BE2C (cell line): ENCODE measurements around the gene ASB5.

ENCODE experiments used
- DNase-seq: peaks from one replicate; pipeline ENCODE4 v3.0.0-alpha.2; 2020
- H3K27me3 ChIP-seq: fragments of 250-450 bp; sonication (Bioruptor Pico); 2 replicates; pipeline ENCODE4 v1.5.1; 2020; ENCODE audit warnings: mild to moderate bottlenecking
- H3K36me3 ChIP-seq: fragments of 250-450 bp; sonication (Bioruptor Pico); 2 replicates; pipeline ENCODE4 v1.5.1; 2020; ENCODE audit warnings: mild to moderate bottlenecking
- H3K4me1 ChIP-seq: fragments of 250-450 bp; sonication (Bioruptor Pico); 2 replicates; pipeline ENCODE4 v1.5.1; 2020
- H3K4me3 ChIP-seq: 2 replicates; pipeline ENCODE4 v1.5.1; 2011; ENCODE audit warnings: low read depth, low read length
- H3K9me3 ChIP-seq: fragments of 250-450 bp; sonication (Bioruptor Pico); 2 replicates; pipeline ENCODE4 v1.5.1; 2020
- CTCF ChIP-seq: IDR thresholded peaks from 2 replicates; pipeline ENCODE4 v1.5.1; 2012; ENCODE audit warnings: mild to moderate bottlenecking, low read depth, low read length

ASB5 gene

GRCh38 chr4:176241703-176242102 is 27.3 kb downstream of the ASB5 start:
- no peak for TF ChIP-seq CTCF
- no peaks in the 10 kb centered on the region for H3K27me3 ChIP-seq
- H3K4me3 ChIP-seq: no peak overlapping the region
- no peaks in the 10 kb centered on the region for H3K4me1 ChIP-seq
- DNase-seq: no peak
- H3K36me3 ChIP-seq: no peaks in the 10 kb centered on the region
- H3K9me3 ChIP-seq: no peaks in the 10 kb centered on the region

DNA sequence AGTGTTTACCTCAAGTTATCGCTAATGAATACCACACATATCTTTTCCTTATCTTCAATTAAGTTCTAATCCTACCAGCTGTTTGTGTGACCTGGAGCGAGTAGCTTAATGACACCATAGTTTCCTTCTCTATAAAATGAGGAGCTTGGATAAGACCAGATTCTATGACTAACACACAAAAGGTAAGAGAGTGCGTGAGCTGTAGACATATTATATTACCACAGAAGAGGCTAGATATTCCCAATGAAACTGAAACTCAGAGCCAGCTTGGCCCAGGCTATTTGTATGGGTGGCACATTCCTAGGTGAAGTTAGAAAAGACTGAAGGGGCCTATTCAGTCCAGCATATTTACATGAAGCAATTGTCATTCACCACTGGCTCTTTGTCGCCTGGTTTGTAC is 30.2 kb downstream of the ASB5 start:
- no peak for TF ChIP-seq CTCF

DNA sequence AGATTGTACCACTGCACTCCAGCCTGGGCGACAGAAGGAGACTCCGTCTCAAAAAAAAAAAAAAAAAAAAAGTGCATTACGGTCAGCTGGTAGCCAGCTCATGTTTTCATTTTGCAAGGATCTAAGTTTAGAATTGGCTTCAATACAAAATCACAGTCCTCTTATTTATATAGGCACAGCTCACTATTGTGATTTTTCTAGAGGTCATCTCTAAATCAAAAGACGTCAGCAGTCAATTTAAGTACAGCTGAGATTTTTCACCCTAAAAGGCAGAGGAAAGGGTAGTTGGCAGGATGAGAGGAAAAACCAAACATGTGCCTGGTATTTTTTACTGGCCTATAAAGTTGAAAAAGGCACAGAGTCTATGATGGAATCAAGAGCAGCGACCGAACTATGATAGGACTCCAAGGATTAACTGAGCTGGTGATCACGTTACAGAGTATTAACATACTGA is 30.8 kb downstream of the ASB5 start:
- H3K4me3 ChIP-seq: no peak overlapping the region
- DNase-seq: no peak
- H3K9me3 ChIP-seq: no peaks in the 10 kb centered on the region
- no peaks in the 10 kb centered on the region for H3K36me3 ChIP-seq
- H3K4me1 ChIP-seq: no peaks in the 10 kb centered on the region
- no peak for TF ChIP-seq CTCF
- no peaks in the 10 kb centered on the region for H3K27me3 ChIP-seq

More for the DNA sequence above, 30.2 kb downstream of the ASB5 start:
- Histone ChIP-seq H3K4me1 (no peaks in the 10 kb centered on the region), H3K36me3 (no peaks in the 10 kb centered on the region), H3K4me3 (no peak overlapping the region), H3K9me3 (no peaks in the 10 kb centered on the region), H3K27me3 (no peaks in the 10 kb centered on the region)
- DNase-seq: no peak

DNA sequence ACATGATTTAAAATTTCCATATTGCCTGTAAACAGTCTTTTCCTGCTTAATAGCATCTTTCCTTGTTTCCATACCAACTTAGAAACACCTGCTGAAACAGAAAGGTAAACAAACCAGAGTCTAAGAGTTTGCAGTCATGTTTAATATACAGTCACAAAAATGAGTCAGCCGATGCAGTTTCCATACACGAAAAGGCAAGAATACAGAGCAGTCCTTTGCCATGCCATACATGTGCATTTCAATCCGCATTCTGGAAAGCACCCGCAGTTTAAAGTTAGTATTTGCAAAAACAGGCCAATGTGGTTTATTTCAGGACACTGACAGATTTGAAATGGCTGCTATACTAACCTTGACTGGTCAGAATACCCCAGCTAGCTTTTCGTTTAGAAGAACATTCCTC is 32.1 kb downstream of the ASB5 start:
- TF ChIP-seq CTCF: no peak
- no peaks in the 10 kb centered on the region for H3K4me1 ChIP-seq
- no peak for DNase-seq
- no peaks in the 10 kb centered on the region for H3K27me3 ChIP-seq
- H3K9me3 ChIP-seq: no peaks in the 10 kb centered on the region
- H3K36me3 ChIP-seq: no peaks in the 10 kb centered on the region
- no peak overlapping the region for H3K4me3 ChIP-seq

DNA sequence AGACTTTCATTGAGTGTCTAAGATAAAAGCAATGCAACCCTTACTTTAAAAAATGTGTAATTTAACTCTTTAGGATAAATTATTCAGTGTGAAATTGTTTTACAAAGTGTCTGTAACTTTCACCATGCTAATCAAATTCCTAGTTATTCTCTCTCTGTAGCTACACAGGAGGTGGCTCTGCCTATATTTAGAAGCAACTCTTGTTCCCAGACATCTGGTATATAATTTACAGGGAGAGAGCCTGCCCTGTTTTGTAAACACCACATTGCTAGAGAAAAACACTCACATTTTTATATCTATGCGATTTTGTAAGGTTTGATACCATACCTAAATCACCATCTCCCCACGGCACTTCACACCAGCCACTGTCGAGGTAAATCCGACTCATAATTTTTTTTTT is 38.2 kb downstream of the ASB5 start:
- Histone ChIP-seq H3K36me3 (no peaks in the 10 kb centered on the region), H3K9me3 (no peaks in the 10 kb centered on the region), H3K27me3 (no peaks in the 10 kb centered on the region), H3K4me3 (no peak overlapping the region), H3K4me1 (no peaks in the 10 kb centered on the region)
- TF ChIP-seq CTCF: no peak
- DNase-seq: no peak

DNA sequence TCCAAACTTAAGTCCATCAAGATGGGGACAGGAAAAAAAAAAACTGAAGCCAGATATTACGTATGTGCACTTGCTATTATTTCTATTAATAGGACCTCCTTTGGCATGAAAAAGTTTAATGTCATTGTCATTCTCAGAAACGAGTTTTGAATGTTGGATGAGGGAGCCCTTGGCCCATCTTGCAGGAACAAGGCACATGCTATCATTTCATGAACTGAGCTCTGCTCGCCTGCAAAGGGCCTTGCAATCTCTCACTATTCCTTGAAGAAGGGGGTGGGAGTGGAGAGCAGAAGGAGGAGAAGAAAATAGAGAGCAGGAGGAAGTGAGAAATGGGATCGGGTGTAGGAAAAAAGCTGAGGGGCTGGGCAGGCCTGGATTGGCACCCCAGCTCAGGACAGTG is 39.4 kb downstream of the ASB5 start:
- Histone ChIP-seq H3K4me1 (no peaks in the 10 kb centered on the region), H3K9me3 (no peaks in the 10 kb centered on the region), H3K4me3 (no peak overlapping the region), H3K36me3 (no peaks in the 10 kb centered on the region), H3K27me3 (no peaks in the 10 kb centered on the region)
- no peak for DNase-seq
- no peak for TF ChIP-seq CTCF
